Naive thymus-derived CD4-positive, alpha-beta T cell (primary cell): Measurements from ENCODE around the gene LRPAP1. TPM values are rescaled to one million over a fixed set of nuclear protein-coding genes. Genes with fewer than 3 reads are reported as not detected.
"Not testable (repeated sequence)": the region's sequence is repeated elsewhere in the genome, so short reads cannot be mapped to it uniquely, and the experiment has no call there.

ENCODE experiments used
- ATAC-seq: fragments of 150-1000 bp; cut with Tn5 transposase; 2 replicates; pipeline ENCODE4 v1.10.0; 2021; ENCODE audit warnings: mild to moderate bottlenecking, moderate library complexity
- CTCF ChIA-PET: fragments of 350-600 bp; sonication (Branson Sonifier 250); formaldehyde crosslinking; loops from one replicate; lab custom pipeline; 2021; ENCODE audit warnings: antibody characterized with exemption; lab: Charles Lee
- POLR2A ChIA-PET: fragments of 350-600 bp; sonication (Branson Sonifier 250); formaldehyde crosslinking; loops from one replicate; lab custom pipeline; 2021; ENCODE audit warnings: antibody characterized with exemption, inconsistent platforms; lab: Charles Lee
- DNase-seq, 9 donors: peaks; one replicate each; pipeline versions ENCODE4 v3.0.0 to v3.0.0-alpha.2; 2020 to 2022; ENCODE audit warnings: mixed read lengths in 1 of 9
- H3K27ac ChIP-seq: one replicate; pipeline ENCODE4 v1.7.0; 2013; ENCODE audit warnings: mild to moderate bottlenecking, low read depth, low read length, moderate library complexity
- H3K27me3 ChIP-seq, 2 donors: one replicate each; pipeline ENCODE4 v1.7.0; 2013; ENCODE audit warnings: low read length in 2 of 2, mild to moderate bottlenecking in 2 of 2, moderate library complexity in 2 of 2; ENCODE audit not compliant: control insufficient read depth in 2 of 2, insufficient read depth in 2 of 2
- H3K36me3 ChIP-seq, 3 experiments: 1 replicate in 2 of 3; 2 replicates in 1 of 3; pipeline ENCODE4 v1.7.0; 2013; ENCODE audit warnings: low read length in 3 of 3, mild to moderate bottlenecking in 3 of 3, moderate library complexity in 1 of 3; ENCODE audit not compliant: insufficient read depth in 3 of 3, control insufficient read depth in 2 of 3
- H3K4me1 ChIP-seq, 2 donors: one replicate each; pipeline ENCODE4 v1.7.0; 2013; ENCODE audit warnings: low read length in 2 of 2, mild to moderate bottlenecking in 2 of 2, moderate library complexity in 1 of 2; ENCODE audit not compliant: control insufficient read depth in 2 of 2, insufficient read depth in 2 of 2
- H3K4me3 ChIP-seq: 2 replicates; pipeline ENCODE4 v1.7.0; 2013; ENCODE audit warnings: mild to moderate bottlenecking, low read length
- H3K9me3 ChIP-seq, 3 experiments: 1 replicate in 2 of 3; 2 replicates in 1 of 3; pipeline ENCODE4 v1.7.0; 2013; ENCODE audit warnings: low read length in 3 of 3; ENCODE audit not compliant: control insufficient read depth in 2 of 3
- H3K27ac Mint-ChIP-seq, 9 donors: one replicate each; pipeline ENCODE4 v1.8.0; 2020 to 2022; ENCODE audit warnings: mixed read lengths in 9 of 9, mild to moderate bottlenecking in 8 of 9, moderate library complexity in 5 of 9, inconsistent platforms in 2 of 9
- H3K27me3 Mint-ChIP-seq, 5 donors: one replicate each; pipeline ENCODE4 v1.8.0; 2021 to 2022; ENCODE audit warnings: mixed read lengths in 5 of 5, mild to moderate bottlenecking in 1 of 5
- H3K36me3 Mint-ChIP-seq, 5 donors: one replicate each; pipeline ENCODE4 v1.8.0; 2020 to 2022; ENCODE audit warnings: mixed read lengths in 5 of 5, mild to moderate bottlenecking in 3 of 5, inconsistent platforms in 1 of 5
- H3K4me1 Mint-ChIP-seq, 7 donors: one replicate each; pipeline ENCODE4 v1.8.0; 2020 to 2022; ENCODE audit warnings: mixed read lengths in 7 of 7, mild to moderate bottlenecking in 3 of 7, inconsistent platforms in 1 of 7
- H3K4me3 Mint-ChIP-seq, 10 donors: one replicate each; pipeline ENCODE4 v1.8.0; 2020 to 2022; ENCODE audit warnings: mild to moderate bottlenecking in 10 of 10, mixed read lengths in 10 of 10, moderate library complexity in 6 of 10, inconsistent platforms in 2 of 10
- H3K9me3 Mint-ChIP-seq, 11 donors: one replicate each; pipeline ENCODE4 v1.8.0; 2020 to 2022; ENCODE audit warnings: mixed read lengths in 11 of 11, mild to moderate bottlenecking in 4 of 11, inconsistent platforms in 1 of 11, moderate library complexity in 1 of 11
- intact Hi-C, 2 donors: fragments of 100-400 bp; cut with micrococcal nuclease; formaldehyde crosslinking; loops; one replicate each; pipeline ENCODE4 v1.15.1; 2023
- polyA plus RNA-seq, 2 donors: library from polyadenylated mRNA; unstranded; fragments of 300-500 nt; fragmentation: Illumina TruSeq; gene quantifications; one replicate each; pipeline ENCODE4 v1.2.3, GENCODE V29; 2021
- total RNA-seq, 6 experiments: library from RNA in 5 of 6; stranded (reverse) in 5 of 6; gene quantifications; 1 replicate in 5 of 6; 2 replicates in 1 of 6; pipeline ENCODE4 v1.2.3 and lab custom pipeline; 2021 to 2026

Gene LRPAP1
- total and polyA plus RNA-seq, 7 experiments from 2014 or later = 65.2 to 126 (median 80.9) TPM

GRCh38 chr4:3455596-3455995 is 76.6 kb downstream of the LRPAP1 start:
- POLR2A ChIA-PET, H3K27ac ChIP-seq, ATAC-seq, H3K4me3 ChIP-seq, H3K4me1 Mint-ChIP-seq, H3K9me3 ChIP-seq, CTCF ChIA-PET, H3K27ac Mint-ChIP-seq, H3K4me1 ChIP-seq, H3K4me3 Mint-ChIP-seq, H3K27me3 ChIP-seq, DNase-seq, intact Hi-C loops, H3K36me3 ChIP-seq: not testable (repeated sequence)
- peaks cover 0 to 11% (median 6%) of the 10 kb centered on the region in 5 donors for H3K36me3 Mint-ChIP-seq
- peaks cover 0 to 21% (median 9%) of the 10 kb centered on the region in 11 donors for H3K9me3 Mint-ChIP-seq
- peaks cover 1 to 11% (median 9%) of the 10 kb centered on the region in 5 donors for H3K27me3 Mint-ChIP-seq

Other genes starting within 250 kb of the LRPAP1 start
- 10 to 100 TPM in 1 of 5 experiments, 1 to 10 TPM in 4; 2.5 to 13.3 (median 7.5) TPM for gene RGS12, start 239.4 kb downstream of the LRPAP1 start, total RNA-seq
- gene RGS12, start 239.4 kb downstream of the LRPAP1 start, polyA plus RNA-seq = 10 to 100 TPM in 1 of 2 donors, 1 to 10 TPM in 1; 6.6 to 16.0 TPM
- under 1 TPM in 2 of 5 experiments, not detected in 3; 0.54 to 0.82 TPM for gene HGFAC, start 90.5 kb downstream of the LRPAP1 start, total RNA-seq
- gene HGFAC, start 90.5 kb downstream of the LRPAP1 start, polyA plus RNA-seq = not detected
- gene DOK7, start 69.1 kb downstream of the LRPAP1 start, total RNA-seq = not detected
- gene DOK7, start 69.1 kb downstream of the LRPAP1 start, polyA plus RNA-seq = not detected
- not detected for gene ADRA2C, start 234.0 kb upstream of the LRPAP1 start, total RNA-seq
- not detected for gene ADRA2C, start 234.0 kb upstream of the LRPAP1 start, polyA plus RNA-seq